Cardiac muscle cell (in vitro differentiated cells and primary cell): ENCODE results near the gene SERPINA3. TPM values are rescaled to one million over a fixed set of nuclear protein-coding genes. Genes with fewer than 3 reads are reported as not detected.
A peak's percentile ranks its signal among the peaks of the same experiment; 100 is the strongest.

Experiments used
- DNase-seq, 2 donors: peaks; one replicate each; pipeline versions ENCODE4 v3.0.0 to v3.0.0-alpha.2; 2010 to 2017; ENCODE audit warnings: low read depth in 1 of 2, low spot score in 1 of 2
- H3K27ac ChIP-seq: fragments of 200-600 bp; sonication (generic); 2 replicates; pipeline ENCODE4 v1.5.1; 2016
- H3K27me3 ChIP-seq: fragments of 200-600 bp; sonication (generic); 2 replicates; pipeline ENCODE4 v1.6.0; 2016; ENCODE audit warnings: control low read depth
- H3K36me3 ChIP-seq: fragments of 200-600 bp; sonication (generic); 2 replicates; pipeline ENCODE4 v1.5.1; 2016; ENCODE audit warnings: control low read depth
- H3K4me1 ChIP-seq: fragments of 200-600 bp; sonication (generic); 2 replicates; pipeline ENCODE4 v1.8.1; 2017; ENCODE audit warnings: low read depth, mild to moderate bottlenecking, mixed run types
- H3K4me3 ChIP-seq: fragments of 200-600 bp; sonication (generic); 2 replicates; pipeline ENCODE4 v1.5.1; 2016; ENCODE audit warnings: mild to moderate bottlenecking
- H3K9me3 ChIP-seq: fragments of 200-600 bp; sonication (generic); 2 replicates; pipeline ENCODE4 v1.5.1; 2017; ENCODE audit warnings: low read depth, mild to moderate bottlenecking, control low read depth
- polyA plus RNA-seq: library from polyadenylated mRNA; unstranded; fragments of >200 nt; fragmentation: Nextera tagmentation; extraction: Ambion mirVana; gene quantifications from 2 replicates; pipeline ENCODE4 v1.2.1, GENCODE V29; 2016
- total RNA-seq: library from RNA; depleted of rRNA; stranded (reverse); fragments of >200 nt; gene quantifications from 2 replicates; pipeline ENCODE4 v1.2.3, GENCODE V29; 2016
- TF ChIP-seq, protein P1 (sequence below): IDR thresholded peaks from 2 replicates; pipeline ENCODE4 v1.5.1; 2012; ENCODE audit warnings: low read depth, mild to moderate bottlenecking, low read length

SERPINA3 gene
- total and polyA plus RNA-seq, 2 experiments from 2014 or later = 0.31 TPM; not detected in 1

DNA sequence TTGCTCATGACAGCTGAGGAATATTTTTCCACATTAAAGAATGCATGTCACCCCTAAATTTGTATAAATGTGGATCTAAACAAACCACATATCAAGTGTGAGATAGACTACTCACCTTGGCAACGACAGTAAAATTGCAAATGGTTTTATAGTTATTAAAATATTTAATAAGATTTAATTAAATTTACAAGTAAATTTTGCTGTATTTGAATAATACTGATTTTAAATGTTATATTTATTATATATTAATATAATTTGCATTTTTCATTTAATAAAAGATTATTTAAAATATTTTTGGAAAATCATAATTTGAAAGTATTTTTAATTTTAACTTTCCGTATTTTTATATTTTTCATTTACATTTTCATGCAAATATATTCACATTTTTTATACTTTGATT, 53.4 kb downstream of the SERPINA3 start:
- no peaks in the 10 kb centered on the region for H3K4me1 ChIP-seq
- no peak overlapping the region for H3K4me3 ChIP-seq
- no peaks in the 10 kb centered on the region for H3K36me3 ChIP-seq
- no peak for DNase-seq
- H3K27ac ChIP-seq = no peak overlapping the region
- TF ChIP-seq, protein P1, sequence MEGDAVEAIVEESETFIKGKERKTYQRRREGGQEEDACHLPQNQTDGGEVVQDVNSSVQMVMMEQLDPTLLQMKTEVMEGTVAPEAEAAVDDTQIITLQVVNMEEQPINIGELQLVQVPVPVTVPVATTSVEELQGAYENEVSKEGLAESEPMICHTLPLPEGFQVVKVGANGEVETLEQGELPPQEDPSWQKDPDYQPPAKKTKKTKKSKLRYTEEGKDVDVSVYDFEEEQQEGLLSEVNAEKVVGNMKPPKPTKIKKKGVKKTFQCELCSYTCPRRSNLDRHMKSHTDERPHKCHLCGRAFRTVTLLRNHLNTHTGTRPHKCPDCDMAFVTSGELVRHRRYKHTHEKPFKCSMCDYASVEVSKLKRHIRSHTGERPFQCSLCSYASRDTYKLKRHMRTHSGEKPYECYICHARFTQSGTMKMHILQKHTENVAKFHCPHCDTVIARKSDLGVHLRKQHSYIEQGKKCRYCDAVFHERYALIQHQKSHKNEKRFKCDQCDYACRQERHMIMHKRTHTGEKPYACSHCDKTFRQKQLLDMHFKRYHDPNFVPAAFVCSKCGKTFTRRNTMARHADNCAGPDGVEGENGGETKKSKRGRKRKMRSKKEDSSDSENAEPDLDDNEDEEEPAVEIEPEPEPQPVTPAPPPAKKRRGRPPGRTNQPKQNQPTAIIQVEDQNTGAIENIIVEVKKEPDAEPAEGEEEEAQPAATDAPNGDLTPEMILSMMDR = no peak
- no peaks in the 10 kb centered on the region for H3K27me3 ChIP-seq
- H3K9me3 ChIP-seq = no peaks in the 10 kb centered on the region

DNA sequence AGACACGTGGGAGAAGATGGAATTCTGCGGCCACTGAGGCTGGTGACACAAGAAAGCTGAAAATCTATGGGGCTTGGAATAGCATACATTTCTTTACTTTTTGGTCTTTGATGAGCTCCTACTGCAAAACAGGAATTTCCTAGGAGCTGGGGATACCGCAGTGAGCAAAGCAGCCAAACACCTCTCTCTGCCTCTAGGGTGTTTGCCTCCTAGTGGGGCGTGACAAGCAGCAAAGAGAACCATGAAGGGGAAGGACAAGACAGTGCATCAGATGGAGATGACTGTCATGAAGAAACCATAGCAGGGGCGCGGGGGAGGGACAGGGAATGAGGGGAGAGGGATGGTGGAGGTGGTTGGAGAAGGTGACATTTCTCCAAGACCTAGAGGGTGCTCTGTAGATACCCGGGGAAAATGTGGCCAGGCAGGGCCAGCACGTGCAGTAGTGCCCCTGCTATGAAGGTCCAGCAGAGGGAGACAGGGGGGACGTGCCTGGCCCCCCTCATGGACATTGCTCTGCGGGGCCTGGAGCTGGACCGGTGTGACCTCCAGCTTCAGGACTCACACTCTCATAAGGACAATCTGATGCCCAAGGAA, 58.6 kb downstream of the SERPINA3 start:
- TF ChIP-seq, protein P1 = no peak
- Histone ChIP-seq H3K4me1 (peaks cover 10% of the 10 kb centered on the region), H3K4me3 (no peak overlapping the region), H3K27ac (no peak overlapping the region), H3K9me3 (no peaks in the 10 kb centered on the region), H3K27me3 (no peaks in the 10 kb centered on the region), H3K36me3 (no peaks in the 10 kb centered on the region)
- no peak for DNase-seq

DNA sequence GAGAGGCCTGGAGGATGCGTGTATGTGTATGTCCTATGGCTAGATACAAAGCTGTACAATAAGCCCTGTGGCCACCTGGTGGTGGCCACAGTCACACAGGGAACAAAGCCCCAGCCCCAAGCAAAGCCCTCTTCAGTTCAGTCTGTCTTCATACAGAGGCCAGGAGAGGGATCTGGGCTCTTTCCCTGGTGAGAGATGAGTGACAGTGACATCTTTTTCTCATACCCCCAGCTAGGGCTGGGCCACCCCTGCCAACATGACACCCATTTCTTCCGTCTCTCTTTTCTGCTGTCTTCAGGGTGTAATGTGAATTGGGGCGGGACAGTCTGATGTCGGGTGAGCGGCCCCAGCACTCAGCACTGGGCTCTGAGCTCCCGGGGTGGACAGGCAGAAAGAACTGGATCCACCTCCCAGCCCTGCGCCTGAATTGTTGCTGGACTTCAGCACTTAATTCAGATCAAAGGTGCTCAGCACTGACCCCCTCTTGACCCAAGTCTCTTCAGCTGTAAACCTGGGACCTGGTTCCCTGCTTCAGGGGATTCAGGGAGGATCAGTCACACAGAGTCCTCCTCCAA, 59.8 kb downstream of the SERPINA3 start:
- H3K4me3 ChIP-seq = no peak overlapping the region
- TF ChIP-seq, protein P1 = peak; percentile 39
- no peaks in the 10 kb centered on the region for H3K27me3 ChIP-seq
- H3K9me3 ChIP-seq = no peaks in the 10 kb centered on the region
- H3K4me1 ChIP-seq = peaks cover 10% of the 10 kb centered on the region
- DNase-seq = peak in 1 of 2 donors; percentile 77
- no peak overlapping the region for H3K27ac ChIP-seq
- H3K36me3 ChIP-seq = no peaks in the 10 kb centered on the region

DNA sequence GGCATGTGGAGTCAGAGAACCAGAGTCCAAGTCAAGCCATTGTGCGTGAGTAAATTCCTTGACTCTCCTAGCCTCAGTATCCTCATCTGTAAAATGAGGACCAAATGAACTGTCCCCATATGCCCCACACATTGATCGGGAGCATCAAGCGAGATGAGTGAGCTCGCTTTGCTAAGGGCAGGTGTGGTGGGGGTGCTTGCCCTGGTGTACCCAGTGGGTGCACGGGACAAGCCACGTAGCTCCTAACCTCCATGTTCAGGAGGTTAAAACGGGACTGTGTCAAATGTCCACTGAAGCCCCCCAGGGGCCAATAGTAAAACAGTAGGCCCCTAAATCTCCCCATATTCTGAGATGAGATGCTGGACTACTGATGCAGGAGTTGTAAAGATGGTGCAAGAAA, 60.9 kb downstream of the SERPINA3 start:
- no peak for DNase-seq
- H3K27ac ChIP-seq = no peak overlapping the region
- H3K4me3 ChIP-seq = no peak overlapping the region
- H3K4me1 ChIP-seq = peaks cover 10% of the 10 kb centered on the region
- H3K36me3 ChIP-seq = no peaks in the 10 kb centered on the region
- H3K27me3 ChIP-seq = no peaks in the 10 kb centered on the region
- H3K9me3 ChIP-seq = no peaks in the 10 kb centered on the region
- TF ChIP-seq, protein P1 = no peak

Other genes with a start within 250 kb of the SERPINA3 start
- gene SERPINA2, start 245.7 kb upstream of the SERPINA3 start, total RNA-seq = not detected in 2 replicates
- gene SERPINA2, start 245.7 kb upstream of the SERPINA3 start, polyA plus RNA-seq = not detected in 2 replicates
- gene SERPINA1, start 223.8 kb upstream of the SERPINA3 start, total RNA-seq = 0.69 TPM in 1 of 2 replicates, not detected in the other
- gene SERPINA1, start 223.8 kb upstream of the SERPINA3 start, polyA plus RNA-seq = 2.6 TPM in 1 of 2 replicates, not detected in the other
- gene SERPINA11, start 159.6 kb upstream of the SERPINA3 start, total RNA-seq = not detected in 2 replicates
- not detected in 2 replicates for gene SERPINA11, start 159.6 kb upstream of the SERPINA3 start, polyA plus RNA-seq
- gene SERPINA9, start 136.2 kb upstream of the SERPINA3 start, total RNA-seq = not detected in 2 replicates
- gene SERPINA9, start 136.2 kb upstream of the SERPINA3 start, polyA plus RNA-seq = not detected in 2 replicates
- gene SERPINA12, start 102.9 kb upstream of the SERPINA3 start, total RNA-seq = not detected in 2 replicates
- not detected in 2 replicates for gene SERPINA12, start 102.9 kb upstream of the SERPINA3 start, polyA plus RNA-seq
- not detected in 2 replicates for gene SERPINA4, start 50.9 kb upstream of the SERPINA3 start, total RNA-seq
- not detected in 2 replicates for gene SERPINA4, start 50.9 kb upstream of the SERPINA3 start, polyA plus RNA-seq
- gene SERPINA5, start 31.0 kb upstream of the SERPINA3 start, total RNA-seq = not detected in 2 replicates
- 0.56 TPM in 1 of 2 replicates, not detected in the other for gene SERPINA5, start 31.0 kb upstream of the SERPINA3 start, polyA plus RNA-seq
- 1.2 and 1.3 TPM in 2 replicates for gene GSC, start 157.7 kb downstream of the SERPINA3 start, total RNA-seq
- 0.24 TPM in 1 of 2 replicates, not detected in the other for gene GSC, start 157.7 kb downstream of the SERPINA3 start, polyA plus RNA-seq